ENCODE measurements around the gene NLGN1. TPM values are rescaled to one million over a fixed set of nuclear protein-coding genes. Genes with fewer than 3 reads are reported as not detected.

Gene NLGN1
- total and polyA plus RNA-seq, 2 of the 13 experiments (the other 11 are each of a cell fraction or from before 2014, with no cell fraction given), result not detected

- TF ChIP-seq, protein P1, sequence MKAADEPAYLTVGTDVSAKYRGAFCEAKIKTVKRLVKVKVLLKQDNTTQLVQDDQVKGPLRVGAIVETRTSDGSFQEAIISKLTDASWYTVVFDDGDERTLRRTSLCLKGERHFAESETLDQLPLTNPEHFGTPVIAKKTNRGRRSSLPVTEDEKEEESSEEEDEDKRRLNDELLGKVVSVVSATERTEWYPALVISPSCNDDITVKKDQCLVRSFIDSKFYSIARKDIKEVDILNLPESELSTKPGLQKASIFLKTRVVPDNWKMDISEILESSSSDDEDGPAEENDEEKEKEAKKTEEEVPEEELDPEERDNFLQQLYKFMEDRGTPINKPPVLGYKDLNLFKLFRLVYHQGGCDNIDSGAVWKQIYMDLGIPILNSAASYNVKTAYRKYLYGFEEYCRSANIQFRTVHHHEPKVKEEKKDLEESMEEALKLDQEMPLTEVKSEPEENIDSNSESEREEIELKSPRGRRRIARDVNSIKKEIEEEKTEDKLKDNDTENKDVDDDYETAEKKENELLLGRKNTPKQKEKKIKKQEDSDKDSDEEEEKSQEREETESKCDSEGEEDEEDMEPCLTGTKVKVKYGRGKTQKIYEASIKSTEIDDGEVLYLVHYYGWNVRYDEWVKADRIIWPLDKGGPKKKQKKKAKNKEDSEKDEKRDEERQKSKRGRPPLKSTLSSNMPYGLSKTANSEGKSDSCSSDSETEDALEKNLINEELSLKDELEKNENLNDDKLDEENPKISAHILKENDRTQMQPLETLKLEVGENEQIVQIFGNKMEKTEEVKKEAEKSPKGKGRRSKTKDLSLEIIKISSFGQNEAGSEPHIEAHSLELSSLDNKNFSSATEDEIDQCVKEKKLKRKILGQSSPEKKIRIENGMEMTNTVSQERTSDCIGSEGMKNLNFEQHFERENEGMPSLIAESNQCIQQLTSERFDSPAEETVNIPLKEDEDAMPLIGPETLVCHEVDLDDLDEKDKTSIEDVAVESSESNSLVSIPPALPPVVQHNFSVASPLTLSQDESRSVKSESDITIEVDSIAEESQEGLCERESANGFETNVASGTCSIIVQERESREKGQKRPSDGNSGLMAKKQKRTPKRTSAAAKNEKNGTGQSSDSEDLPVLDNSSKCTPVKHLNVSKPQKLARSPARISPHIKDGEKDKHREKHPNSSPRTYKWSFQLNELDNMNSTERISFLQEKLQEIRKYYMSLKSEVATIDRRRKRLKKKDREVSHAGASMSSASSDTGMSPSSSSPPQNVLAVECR (CRISPR knock-in tag; IDR thresholded peaks at IDR 0.05; ENCODE audit: borderline replicate concordance), result no peak
- TF ChIP-seq HCFC1 (IDR thresholded peaks at IDR 0.05; ENCODE audit: low read depth, low read length) (no peak), ZSCAN21 (CRISPR knock-in tag; IDR thresholded peaks at IDR 0.05; ENCODE audit: borderline replicate concordance) (no peak), XRCC5 (optimal IDR thresholded peaks at IDR 0.05; ENCODE audit: low read length) (no peak), ZNF546 (CRISPR knock-in tag; conservative IDR thresholded peaks at IDR 0.05) (no peak), BRCA1 (CRISPR knock-in tag; IDR thresholded peaks at IDR 0.05) (no peak), ZNF713 (CRISPR knock-in tag; IDR thresholded peaks at IDR 0.05) (no peak), ZNF329 (CRISPR knock-in tag; IDR thresholded peaks at IDR 0.05; ENCODE audit: low read depth) (no peak), PREB (CRISPR knock-in tag; IDR thresholded peaks at IDR 0.05) (no peak), KDM6A (CRISPR knock-in tag; IDR thresholded peaks at IDR 0.05; ENCODE audit: low read depth) (no peak), ZNF354B (CRISPR knock-in tag; IDR thresholded peaks at IDR 0.05) (no peak)
Measured at GRCh38 chr3:173583496-173583895, 186.0 kb downstream of the NLGN1 start (continued).
